HEK293T (cell line): ENCODE results near the gene EPHA2.

Experiments used
- CTCF ChIA-PET: fragments of 350-600 bp; formaldehyde crosslinking; extraction: SDS; loops from one replicate; lab custom pipeline; 2021; ENCODE audit warnings: antibody characterized with exemption, inconsistent platforms; lab: Yijun Ruan, JAX
- POLR2A ChIA-PET: fragments of 350-600 bp; formaldehyde crosslinking; extraction: SDS; loops from one replicate; lab custom pipeline; 2020; ENCODE audit warnings: antibody characterized with exemption, inconsistent platforms; lab: Yijun Ruan, JAX
- DNase-seq: peaks from one replicate; pipeline ENCODE4 v3.0.0; 2012; ENCODE audit warnings: mixed read lengths; ENCODE audit errors: extremely low spot score
- ARNT ChIP-seq: fragments of 450-650 bp; IDR thresholded peaks from 2 replicates; pipeline ENCODE4 v1.6.1; 2017; ENCODE audit warnings: mild to moderate bottlenecking
- BHLHE40 ChIP-seq: fragments of 450-650 bp; IDR thresholded peaks from 2 replicates; pipeline ENCODE4 v1.6.1; 2016; ENCODE audit warnings: mild to moderate bottlenecking, moderate library complexity, borderline replicate concordance
- CTBP1 ChIP-seq: fragments of 450-650 bp; IDR thresholded peaks from 2 replicates; pipeline ENCODE4 v1.6.1; 2016; ENCODE audit warnings: borderline replicate concordance
- ELF4 ChIP-seq: fragments of 450-650 bp; IDR thresholded peaks from 2 replicates; pipeline ENCODE4 v1.6.1; 2017; ENCODE audit warnings: antibody characterized with exemption
- FOXA1 ChIP-seq: fragments of 450-650 bp; IDR thresholded peaks from 2 replicates; pipeline ENCODE4 v1.6.1; 2016; ENCODE audit warnings: mild to moderate bottlenecking
- FOXK2 ChIP-seq: fragments of 450-650 bp; IDR thresholded peaks from 2 replicates; pipeline ENCODE4 v1.6.1; 2016; ENCODE audit warnings: mild to moderate bottlenecking
- FOXM1 ChIP-seq: fragments of 450-650 bp; IDR thresholded peaks from 2 replicates; pipeline ENCODE4 v1.6.1; 2017; ENCODE audit warnings: mild to moderate bottlenecking, borderline replicate concordance
- HDGF ChIP-seq: fragments of 450-650 bp; IDR thresholded peaks from 2 replicates; pipeline ENCODE4 v1.6.1; 2017; ENCODE audit warnings: antibody characterized with exemption, borderline replicate concordance
- L3MBTL2 ChIP-seq: fragments of 450-650 bp; conservative IDR thresholded peaks from 2 replicates; pipeline ENCODE4 v1.6.1; 2016; ENCODE audit warnings: mild to moderate bottlenecking
- LEF1 ChIP-seq: fragments of 450-650 bp; IDR thresholded peaks from 2 replicates; pipeline ENCODE4 v1.6.1; 2017; ENCODE audit warnings: mild to moderate bottlenecking, borderline replicate concordance
- NFRKB ChIP-seq: fragments of 450-650 bp; IDR thresholded peaks from 2 replicates; pipeline ENCODE4 v1.6.1; 2016; ENCODE audit warnings: mild to moderate bottlenecking, moderate library complexity
- SP1 ChIP-seq: fragments of 450-650 bp; IDR thresholded peaks from 2 replicates; pipeline ENCODE4 v1.6.1; 2017
- SUZ12 ChIP-seq: fragments of 450-650 bp; IDR thresholded peaks from 2 replicates; pipeline ENCODE4 v1.6.1; 2016; ENCODE audit warnings: mild to moderate bottlenecking
- TARDBP ChIP-seq: fragments of 450-650 bp; IDR thresholded peaks from 2 replicates; pipeline ENCODE4 v1.6.1; 2016
- ZNF384 ChIP-seq: fragments of 450-650 bp; IDR thresholded peaks from 2 replicates; pipeline ENCODE4 v1.6.1; 2016
- TF ChIP-seq, protein P1 (sequence below): fragments of 450-650 bp; IDR thresholded peaks from 2 replicates; pipeline ENCODE4 v1.6.1; 2016

The EPHA2 gene

DNA sequence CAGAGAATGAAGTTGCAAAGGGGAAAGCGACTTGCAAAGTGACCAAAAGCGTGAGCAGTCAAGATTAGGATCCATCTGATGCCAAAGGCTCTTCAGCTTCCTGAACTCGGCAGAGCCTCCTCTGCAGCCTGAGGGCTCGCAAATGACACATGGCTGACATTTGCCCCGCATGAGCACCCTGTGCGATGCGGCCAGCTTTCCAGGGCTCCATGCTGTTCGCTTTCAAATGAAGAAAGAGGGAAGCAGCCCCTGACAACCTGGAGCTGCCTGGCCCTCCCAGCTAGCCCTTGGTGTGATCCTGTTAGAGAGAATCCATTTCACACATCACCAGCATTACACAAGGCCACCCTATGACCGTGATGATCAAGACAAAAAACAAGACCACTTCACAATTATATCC, 62.3 kb downstream of the EPHA2 start:
- TF ChIP-seq BHLHE40 (no peak), FOXK2 (no peak), SP1 (no peak), HDGF (no peak), TARDBP (no peak), L3MBTL2 (no peak), FOXA1 (no peak), SUZ12 (no peak), ARNT (no peak), NFRKB (no peak), FOXM1 (no peak), ELF4 (no peak), LEF1 (no peak), ZNF384 (no peak), CTBP1 (no peak)
- TF ChIP-seq, protein P1, sequence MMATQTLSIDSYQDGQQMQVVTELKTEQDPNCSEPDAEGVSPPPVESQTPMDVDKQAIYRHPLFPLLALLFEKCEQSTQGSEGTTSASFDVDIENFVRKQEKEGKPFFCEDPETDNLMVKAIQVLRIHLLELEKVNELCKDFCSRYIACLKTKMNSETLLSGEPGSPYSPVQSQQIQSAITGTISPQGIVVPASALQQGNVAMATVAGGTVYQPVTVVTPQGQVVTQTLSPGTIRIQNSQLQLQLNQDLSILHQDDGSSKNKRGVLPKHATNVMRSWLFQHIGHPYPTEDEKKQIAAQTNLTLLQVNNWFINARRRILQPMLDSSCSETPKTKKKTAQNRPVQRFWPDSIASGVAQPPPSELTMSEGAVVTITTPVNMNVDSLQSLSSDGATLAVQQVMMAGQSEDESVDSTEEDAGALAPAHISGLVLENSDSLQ, result no peak
- POLR2A ChIA-PET, result no interaction called here
- CTCF ChIA-PET, result interaction anchor here (1.1 kb wide), 1 partner anchor 14 kb away, joined by 3 read pairs; no protein-coding TSS in a partner anchor
- DNase-seq, result no peak

DNA sequence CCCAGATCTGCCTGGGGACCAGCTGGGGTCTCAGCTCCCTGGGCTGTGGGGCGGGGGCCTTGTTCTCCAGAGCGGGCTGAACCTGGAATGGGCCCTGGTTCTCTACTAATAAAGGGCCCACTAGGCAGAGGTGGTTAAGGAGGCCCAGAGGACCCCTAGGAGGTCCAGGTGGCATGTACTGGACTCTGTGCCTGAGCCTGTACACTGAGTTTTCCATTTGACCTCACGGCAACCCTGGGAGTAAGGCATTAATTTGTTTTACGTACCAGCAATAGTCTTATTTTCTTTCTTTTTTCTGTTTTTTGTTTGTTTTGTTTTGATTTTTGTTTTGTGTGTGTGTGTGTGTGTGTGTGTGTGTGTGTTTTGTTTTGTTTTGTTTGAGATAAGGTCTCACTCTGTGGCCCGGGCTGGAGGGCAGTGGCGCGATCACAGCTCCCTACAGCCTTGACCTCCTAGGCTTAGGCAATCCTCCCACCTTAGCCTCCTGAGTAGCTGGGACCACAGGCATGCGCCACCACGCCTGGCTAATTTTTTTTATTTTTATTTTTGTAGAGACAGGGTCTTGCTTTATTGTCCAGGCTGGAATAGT, 62.9 kb downstream of the EPHA2 start:
- CTCF ChIA-PET, result interaction anchor here (1.1 kb wide), 1 partner anchor 14 kb away, joined by 3 read pairs; no protein-coding TSS in a partner anchor
- DNase-seq, result no peak
- POLR2A ChIA-PET, result no interaction called here
- TF ChIP-seq ZNF384, result no peak
- no peak for TF ChIP-seq FOXK2
- TF ChIP-seq FOXM1, result no peak
- no peak for TF ChIP-seq ELF4
- TF ChIP-seq SP1, result no peak
- no peak for TF ChIP-seq NFRKB
- TF ChIP-seq CTBP1, result no peak
- TF ChIP-seq BHLHE40, result no peak
- no peak for TF ChIP-seq L3MBTL2
- no peak for TF ChIP-seq TARDBP
- TF ChIP-seq LEF1, result no peak
- no peak for TF ChIP-seq HDGF
- TF ChIP-seq, protein P1, result no peak
- no peak for TF ChIP-seq SUZ12
- TF ChIP-seq FOXA1, result no peak
- TF ChIP-seq ARNT, result no peak

DNA sequence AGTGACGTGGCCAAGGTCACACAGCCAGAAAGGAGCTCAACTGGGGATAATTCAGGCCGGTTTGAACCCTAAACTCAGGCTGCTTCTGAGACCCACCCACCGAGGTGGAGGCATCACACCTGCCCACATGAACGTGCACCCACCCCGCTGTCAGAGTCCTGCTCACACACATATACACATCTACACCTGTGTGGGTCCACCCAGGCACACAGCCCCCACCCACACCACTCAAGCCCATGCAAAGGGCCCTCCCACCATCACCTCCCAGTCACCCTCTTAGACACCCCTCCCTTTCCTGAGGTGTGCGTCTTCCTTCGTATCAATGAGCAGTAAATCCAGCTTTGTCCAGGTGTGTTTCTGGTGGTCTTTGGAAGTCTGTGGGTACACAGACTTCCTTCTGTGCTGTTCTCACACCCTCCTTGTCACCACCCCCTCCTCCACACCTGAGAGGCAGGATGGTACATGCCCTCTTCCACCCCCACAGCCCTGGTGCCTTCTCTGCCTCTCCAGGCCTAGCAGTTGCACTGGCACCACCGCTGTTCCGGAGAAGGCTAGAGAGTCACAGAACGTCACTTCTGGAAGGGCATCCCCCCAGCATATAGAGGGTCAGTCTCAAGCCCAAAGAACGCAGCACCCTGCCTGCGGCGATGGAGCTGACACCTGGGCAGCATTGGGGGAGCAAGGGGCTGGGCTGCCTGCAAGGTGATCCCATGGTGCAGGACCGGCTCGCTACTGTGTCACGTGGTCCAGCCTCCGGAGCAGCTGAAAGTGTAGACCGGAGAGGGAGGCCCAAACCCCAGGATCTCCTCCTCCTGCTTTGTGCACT, 63.6 kb downstream of the EPHA2 start:
- TF ChIP-seq NFRKB (no peak), FOXA1 (no peak), ARNT (no peak), ELF4 (no peak), LEF1 (no peak), SP1 (no peak), HDGF (no peak), FOXK2 (no peak), FOXM1 (no peak), TARDBP (no peak), CTBP1 (no peak), SUZ12 (no peak), ZNF384 (no peak)
- CTCF ChIA-PET, result no interaction called here

DNA sequence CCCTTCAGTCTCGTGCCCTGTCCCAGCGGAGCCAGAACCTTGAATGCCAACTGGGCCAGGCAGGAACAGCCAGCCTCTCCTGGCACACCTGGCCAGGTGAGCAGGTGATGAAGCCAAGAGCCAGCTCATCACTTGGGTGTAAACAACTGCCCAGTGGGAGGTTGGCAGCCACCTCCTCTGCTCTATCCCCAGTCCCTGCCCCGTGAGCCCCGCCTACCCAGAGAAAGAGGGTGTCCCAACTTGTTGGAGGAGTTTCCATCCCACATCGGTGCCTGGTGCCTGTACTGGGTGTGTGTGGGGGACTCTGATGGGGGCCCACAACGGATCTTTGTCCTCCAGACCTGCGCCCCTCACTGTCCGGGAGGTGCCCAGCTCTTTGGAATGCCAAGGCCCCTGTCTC, 64.6 kb downstream of the EPHA2 start:
- CTCF ChIA-PET, result no interaction called here

More for the DNA sequence above, 63.6 kb downstream of the EPHA2 start:
- POLR2A ChIA-PET, result no interaction called here
- DNase-seq, result no peak

DNA sequence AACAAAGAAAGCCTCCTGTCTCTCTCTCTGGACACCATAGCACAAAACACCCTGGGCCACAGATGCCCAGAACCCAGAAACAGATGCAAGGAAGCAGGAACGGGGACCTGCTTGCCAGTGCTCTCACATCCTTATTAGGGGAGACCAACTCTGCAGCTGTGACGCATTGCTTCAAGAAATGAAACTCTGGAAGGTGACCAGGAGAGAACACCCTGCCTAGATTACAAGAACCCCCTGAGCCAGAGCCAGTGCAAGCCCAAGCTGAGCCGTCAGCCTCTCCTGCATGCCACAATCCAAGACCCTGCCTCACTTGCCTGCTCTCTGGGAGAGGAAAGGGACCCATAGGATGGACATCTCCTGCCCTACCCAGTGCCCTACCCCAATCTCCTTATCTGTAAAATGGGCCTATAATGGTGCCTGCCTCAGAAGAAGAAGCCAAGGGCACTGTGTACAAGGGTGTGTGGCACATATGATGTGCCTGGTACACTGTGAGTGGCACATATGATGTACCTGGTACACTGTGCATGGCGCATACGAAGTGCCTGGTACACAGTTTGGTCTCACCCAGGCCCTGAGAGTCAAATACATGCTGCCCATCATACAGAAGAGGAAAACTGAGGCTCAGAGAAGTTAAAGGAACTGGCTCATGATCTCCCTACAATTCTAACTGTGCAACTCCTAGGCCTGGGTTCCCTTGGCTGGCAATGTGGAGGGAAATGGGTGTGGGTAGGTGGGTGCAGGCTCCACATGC, 65.6 kb downstream of the EPHA2 start:
- CTCF ChIA-PET, result interaction anchor here (0.7 kb wide), 1 partner anchor 54 kb away, joined by 3 read pairs; no protein-coding TSS in a partner anchor
- POLR2A ChIA-PET, result no interaction called here
- DNase-seq, result no peak
- TF ChIP-seq SUZ12 (no peak), FOXM1 (no peak), ZNF384 (no peak), ARNT (no peak), CTBP1 (no peak), L3MBTL2 (no peak), BHLHE40 (no peak), ELF4 (no peak), HDGF (no peak), FOXA1 (no peak), SP1 (no peak), TARDBP (no peak)
- TF ChIP-seq, protein P1, result no peak

More for the DNA sequence above, 64.6 kb downstream of the EPHA2 start:
- POLR2A ChIA-PET, result no interaction called here
- TF ChIP-seq LEF1 (no peak), TARDBP (no peak), ARNT (no peak), ELF4 (no peak)
- TF ChIP-seq, protein P1, result no peak
- DNase-seq, result no peak
